ENCODE data around the gene DCHS1. TPM values are rescaled to one million over a fixed set of nuclear protein-coding genes. Genes with fewer than 3 reads are reported as not detected.

Gene DCHS1
- total RNA-seq, 3 donors from 2014 or later: 7.2 to 18.0 (median 13.8) TPM

- Histone ChIP-seq H3K27me3 (no peaks in the 10 kb centered on the region), H3K36me3 (no peaks in the 10 kb centered on the region), H3K4me3 (no peak overlapping the region), H3K4me1 (no peaks in the 10 kb centered on the region), H3K9me3 (no peaks in the 10 kb centered on the region), H3K27ac (no peak overlapping the region)
- no peak for DNase-seq (ENCODE audit: low spot score in 2 of 2)
- intact Hi-C loops (cut with DNase I; ENCODE audit: low total_unique reads): no loop called here
- TF ChIP-seq POLR2A (IDR thresholded peaks at IDR 0.05) (no peak), POLR2AphosphoS5 (IDR thresholded peaks at IDR 0.05) (no peak), CTCF (IDR thresholded peaks at IDR 0.05) (no peak)
These were observed 4.6 kb downstream of the DCHS1 start for GRCh38 chr11:6650980-6651379.

GRCh38 chr11:6650104-6650503 lies 5.5 kb downstream of the DCHS1 start:
- DNase-seq (ENCODE audit: low spot score in 2 of 2): no peak
- Histone ChIP-seq H3K27me3 (no peaks in the 10 kb centered on the region), H3K4me3 (no peak overlapping the region), H3K36me3 (no peaks in the 10 kb centered on the region), H3K9me3 (no peaks in the 10 kb centered on the region), H3K4me1 (no peaks in the 10 kb centered on the region), H3K27ac (no peak overlapping the region)
- TF ChIP-seq CTCF (IDR thresholded peaks at IDR 0.05) (no peak), POLR2A (IDR thresholded peaks at IDR 0.05) (no peak), POLR2AphosphoS5 (IDR thresholded peaks at IDR 0.05) (no peak)
- intact Hi-C loops (cut with DNase I; ENCODE audit: low total_unique reads): no loop called here

GRCh38 chr11:6648501-6648900 lies 7.1 kb downstream of the DCHS1 start:
- TF ChIP-seq CTCF (IDR thresholded peaks at IDR 0.05) (no peak), POLR2AphosphoS5 (IDR thresholded peaks at IDR 0.05) (no peak), POLR2A (IDR thresholded peaks at IDR 0.05) (no peak)
- Histone ChIP-seq H3K27me3 (no peaks in the 10 kb centered on the region), H3K9me3 (no peaks in the 10 kb centered on the region), H3K4me1 (no peaks in the 10 kb centered on the region), H3K27ac (peak overlapping the region in 1 of 2 donors; percentile 5), H3K4me3 (no peak overlapping the region), H3K36me3 (no peaks in the 10 kb centered on the region)
- DNase-seq (ENCODE audit: low spot score in 2 of 2): no peak
- intact Hi-C loops (cut with DNase I; ENCODE audit: low total_unique reads): no loop called here

- no peak overlapping the region for H3K4me3 ChIP-seq
- intact Hi-C loops (cut with DNase I; ENCODE audit: low total_unique reads): no loop called here
- H3K36me3 ChIP-seq: no peaks in the 10 kb centered on the region
- no peaks in the 10 kb centered on the region for H3K4me1 ChIP-seq
- H3K27me3 ChIP-seq: no peaks in the 10 kb centered on the region
- peak overlapping the region; percentile 6 to 89 for H3K27ac ChIP-seq
- TF ChIP-seq POLR2AphosphoS5 (IDR thresholded peaks at IDR 0.05): no peak
- no peak for DNase-seq (ENCODE audit: low spot score in 2 of 2)
- H3K9me3 ChIP-seq: no peaks in the 10 kb centered on the region
These were observed 7.8 kb downstream of the DCHS1 start for GRCh38 chr11:6647836-6648235.

- Histone ChIP-seq H3K36me3 (no peaks in the 10 kb centered on the region), H3K27me3 (no peaks in the 10 kb centered on the region), H3K4me3 (peak overlapping the region in 1 of 3 donors; percentile 17), H3K9me3 (no peaks in the 10 kb centered on the region), H3K4me1 (no peaks in the 10 kb centered on the region), H3K27ac (peak overlapping the region; percentile 61 to 89)
- TF ChIP-seq POLR2A (IDR thresholded peaks at IDR 0.05) (no peak), POLR2AphosphoS5 (IDR thresholded peaks at IDR 0.05) (no peak), CTCF (IDR thresholded peaks at IDR 0.05) (no peak)
- no peak for DNase-seq (ENCODE audit: low spot score in 2 of 2)
- intact Hi-C loops (cut with DNase I; ENCODE audit: low total_unique reads): no loop called here
These were observed 8.5 kb downstream of the DCHS1 start for GRCh38 chr11:6646918-6647679.
